B cell (primary cell): ENCODE data around the gene CDKN1A.

Source experiments
- CTCF ChIP-seq: fragments of 200-600 bp; IDR thresholded peaks from one replicate; pipeline ENCODE4 v1.8.0; 2022; ENCODE audit warnings: antibody characterized with exemption, mild to moderate bottlenecking
- EZH2 ChIP-seq: IDR thresholded peaks from 2 replicates; pipeline ENCODE4 v1.6.1; 2012; ENCODE audit warnings: borderline replicate concordance, low read depth, mild to moderate bottlenecking, moderate library complexity, low read length; ENCODE audit not compliant: insufficient read depth, poor library complexity, severe bottlenecking

GRCh38 chr6:36686668-36687513, 8.4 kb downstream of the CDKN1A start:
- TF ChIP-seq CTCF (no peak), EZH2 (no peak)
